ENCODE data around the gene SLC28A3. TPM values are rescaled to one million over a fixed set of nuclear protein-coding genes. Genes with fewer than 3 reads are reported as not detected.

SLC28A3 gene
- total RNA-seq, 1 experiment from 2014 or later: 0.06 TPM

- DNase-seq (ENCODE audit: low read depth): no peak
Measured at GRCh38 chr9:84241817-84242373, 98.7 kb downstream of the SLC28A3 start.

DNA sequence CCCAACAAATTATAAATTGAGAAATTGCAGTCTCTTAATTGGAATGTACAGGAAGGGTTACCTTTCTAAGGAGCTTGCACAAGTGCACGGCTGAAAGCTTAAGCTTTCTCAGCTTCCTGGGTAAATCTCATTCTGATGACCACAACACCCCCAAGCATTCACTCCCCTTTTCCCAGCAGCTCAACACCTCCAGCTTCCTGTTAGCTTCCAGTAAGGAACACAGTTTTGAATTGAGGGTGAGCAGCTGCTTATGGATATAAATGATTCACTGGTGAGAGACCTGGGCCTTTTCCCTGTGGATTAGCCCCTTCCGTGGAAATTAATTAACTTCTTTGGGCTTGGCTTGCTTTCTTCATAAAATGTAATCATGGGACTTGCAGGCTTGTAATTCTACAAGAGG, 101.2 kb downstream of the SLC28A3 start:
- no peak for DNase-seq (ENCODE audit: low read depth)

DNA sequence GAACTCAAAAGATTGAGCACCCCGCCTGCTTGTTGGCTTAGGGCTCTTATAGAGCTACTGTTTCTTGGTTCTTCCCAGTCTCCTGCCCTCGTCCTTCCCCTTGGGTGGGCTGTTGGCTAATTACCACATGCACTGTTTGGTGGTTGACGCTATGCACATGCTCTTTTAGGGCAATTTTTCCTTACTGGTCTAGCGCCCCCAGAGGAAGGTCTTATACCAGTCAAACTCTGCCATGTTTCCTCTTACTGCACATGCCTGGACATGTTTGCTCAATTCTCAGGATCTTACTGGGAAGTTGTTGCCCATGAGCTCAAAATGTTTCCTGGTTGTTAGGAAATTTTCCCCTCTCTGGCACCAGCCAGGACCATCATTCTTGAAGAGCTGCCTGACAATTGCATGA, 101.9 kb downstream of the SLC28A3 start:
- DNase-seq (ENCODE audit: low read depth): no peak

GRCh38 chr9:84235511-84235910, 105.0 kb downstream of the SLC28A3 start:
- no peak for DNase-seq (ENCODE audit: low read depth)

DNA sequence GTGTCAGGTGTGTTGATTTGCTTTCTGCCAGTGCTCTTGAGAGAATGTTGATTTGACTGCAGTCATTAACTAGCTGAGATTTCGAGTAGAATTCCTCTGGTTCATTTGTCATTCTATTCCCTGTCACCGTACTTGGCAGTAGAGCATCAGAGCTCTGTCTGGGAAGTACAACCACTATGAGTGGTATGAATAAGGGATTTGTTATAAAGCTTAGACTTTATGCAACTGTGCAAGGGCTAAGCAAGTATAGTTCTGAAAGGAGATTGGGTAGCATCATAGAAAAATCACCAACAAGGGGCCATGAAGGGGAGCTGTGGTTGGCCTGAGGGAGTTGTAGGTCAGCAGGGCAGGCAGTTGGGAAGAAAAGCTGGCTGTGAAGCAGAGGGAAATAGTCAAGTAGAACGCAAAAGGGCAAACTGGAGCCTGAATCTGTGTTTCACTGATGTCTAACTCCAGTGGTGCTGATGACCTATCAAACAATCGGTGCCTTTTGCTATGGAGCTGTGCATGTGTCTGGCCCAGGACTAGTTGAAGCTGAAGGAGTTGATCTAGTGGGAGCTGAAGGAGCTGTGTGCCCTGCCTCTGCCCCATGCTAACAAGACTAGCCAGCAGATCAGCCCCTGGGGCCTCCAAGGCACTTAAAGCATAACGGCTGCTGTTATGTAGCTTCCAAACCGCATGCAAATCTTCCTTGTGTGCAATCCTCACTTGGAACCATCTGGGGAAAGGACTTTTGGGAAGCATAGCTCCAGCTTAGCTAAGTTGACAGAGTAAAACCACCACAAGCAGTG, 110.0 kb downstream of the SLC28A3 start:
- DNase-seq (ENCODE audit: low read depth): no peak

GRCh38 chr9:84229191-84229590, 111.4 kb downstream of the SLC28A3 start:
- no peak for DNase-seq (ENCODE audit: low read depth)

- DNase-seq (ENCODE audit: low read depth): no peak
Measured at GRCh38 chr9:84228130-84228720, 112.3 kb downstream of the SLC28A3 start.

DNA sequence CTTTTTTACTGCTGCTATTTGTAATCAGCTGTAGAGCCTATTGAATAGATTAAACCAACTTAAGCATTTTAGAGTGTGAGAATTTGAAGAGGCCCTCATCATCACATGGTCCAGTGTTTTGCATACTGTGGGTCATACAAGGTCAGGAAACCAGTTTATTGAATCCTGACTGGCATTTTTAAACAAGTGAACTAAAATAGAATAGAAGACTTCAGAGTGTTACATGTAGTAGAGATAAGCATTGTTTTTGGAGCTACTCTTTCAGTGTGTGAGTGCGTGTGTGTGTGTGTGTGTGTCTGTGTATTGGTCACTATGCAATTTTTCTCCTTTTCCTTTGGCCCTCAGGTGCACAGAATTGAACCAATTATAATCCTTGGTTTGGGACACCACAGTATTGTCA, 114.4 kb downstream of the SLC28A3 start:
- no peak for DNase-seq (ENCODE audit: low read depth)
